ACC112 (cell line): ENCODE data around the gene MACROD1.
A peak's percentile ranks its signal among the peaks of the same experiment; 100 is the strongest.

Source experiments
- H2AFZ ChIP-seq: fragments of 200-600 bp; sonication (generic); one replicate; pipeline ENCODE4 v1.6.0; 2017; ENCODE audit warnings: antibody characterized with exemption, low read length; ENCODE audit not compliant: unreplicated experiment
- H3K27ac ChIP-seq: fragments of 200-600 bp; sonication (generic); 2 replicates; pipeline ENCODE4 v1.5.1; 2014; ENCODE audit warnings: low read depth, mild to moderate bottlenecking, antibody characterized with exemption, low read length, moderate library complexity
- H3K27me3 ChIP-seq: fragments of 200-600 bp; sonication (generic); 2 replicates; pipeline ENCODE4 v1.6.1; 2014; ENCODE audit warnings: mild to moderate bottlenecking, antibody characterized with exemption, low read length, moderate library complexity, mixed read lengths; ENCODE audit not compliant: insufficient read depth
- H3K36me3 ChIP-seq: fragments of 200-600 bp; sonication (generic); 2 replicates; pipeline ENCODE4 v1.6.1; 2016; ENCODE audit warnings: mild to moderate bottlenecking, antibody characterized with exemption, low read length, moderate library complexity, mixed read lengths; ENCODE audit not compliant: insufficient read depth
- H3K4me1 ChIP-seq: fragments of 200-600 bp; sonication (generic); one replicate; pipeline ENCODE4 v1.6.1; 2016; ENCODE audit warnings: low read length, mixed read lengths; ENCODE audit not compliant: insufficient read depth, unreplicated experiment, control insufficient read depth
- H3K4me3 ChIP-seq: fragments of 200-600 bp; sonication (generic); 2 replicates; pipeline ENCODE4 v1.5.1; 2014; ENCODE audit warnings: mild to moderate bottlenecking, low read depth, low read length
- H3K79me2 ChIP-seq: fragments of 200-600 bp; sonication (generic); one replicate; pipeline ENCODE4 v1.6.0; 2016; ENCODE audit warnings: low read length; ENCODE audit not compliant: control insufficient read depth, unreplicated experiment, insufficient read depth

The MACROD1 gene, protein sequence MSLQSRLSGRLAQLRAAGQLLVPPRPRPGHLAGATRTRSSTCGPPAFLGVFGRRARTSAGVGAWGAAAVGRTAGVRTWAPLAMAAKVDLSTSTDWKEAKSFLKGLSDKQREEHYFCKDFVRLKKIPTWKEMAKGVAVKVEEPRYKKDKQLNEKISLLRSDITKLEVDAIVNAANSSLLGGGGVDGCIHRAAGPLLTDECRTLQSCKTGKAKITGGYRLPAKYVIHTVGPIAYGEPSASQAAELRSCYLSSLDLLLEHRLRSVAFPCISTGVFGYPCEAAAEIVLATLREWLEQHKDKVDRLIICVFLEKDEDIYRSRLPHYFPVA

DNA sequence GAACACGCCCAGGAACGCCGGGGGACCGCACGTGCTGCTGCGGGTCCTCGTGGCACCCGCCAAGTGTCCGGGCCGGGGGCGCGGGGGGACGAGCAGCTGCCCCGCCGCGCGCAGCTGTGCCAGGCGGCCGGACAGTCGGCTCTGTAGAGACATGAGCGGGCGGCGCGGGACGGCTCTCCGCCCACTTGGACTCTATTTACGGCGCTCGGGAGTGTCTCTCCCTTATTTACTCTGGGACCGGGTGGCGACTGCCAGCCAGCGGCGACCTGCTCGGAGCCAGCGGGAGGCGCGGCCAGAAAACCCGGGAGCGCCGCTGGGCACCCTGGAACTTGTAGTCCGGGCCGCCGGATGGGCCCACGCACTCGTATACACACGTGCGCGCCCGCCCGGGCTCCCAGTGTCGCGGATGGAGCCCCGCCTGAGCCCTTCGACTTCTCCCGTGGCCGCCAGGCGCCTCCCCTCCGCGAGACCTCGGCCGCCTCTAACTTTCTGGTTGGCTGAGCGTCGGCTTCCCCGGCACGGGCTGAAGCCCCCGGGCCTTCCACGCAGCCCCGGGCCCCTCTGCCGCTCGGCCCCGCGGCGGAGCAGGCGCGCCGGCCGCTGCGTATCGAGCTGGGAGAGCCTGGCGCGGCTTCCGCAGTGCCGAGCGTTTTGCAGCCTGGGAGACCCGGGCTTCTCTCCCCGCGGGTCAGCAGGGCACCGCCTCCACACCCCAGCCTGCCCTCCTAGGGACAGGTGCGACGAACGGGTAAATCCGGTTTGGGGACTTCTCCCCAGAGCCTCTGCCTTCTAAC, at the start of gene MACROD1:
TSS of gene MACROD1 (minus strand) at position 272 of the 794 bp plus-strand sequence. CDS start at position 153, 119 bp downstream.
- Histone ChIP-seq H3K4me1 (peaks cover 7% of the 10 kb centered on the region), H3K36me3 (no peaks in the 10 kb centered on the region), H3K27ac (no peak within 1 kb of the TSS), H3K4me3 (peak within 1 kb of the TSS; percentile 94), H3K79me2 (peaks cover 15% of the 10 kb centered on the region), H3K27me3 (no peaks in the 10 kb centered on the region), H2AFZ (peak within 1 kb of the TSS; percentile 88)

DNA sequence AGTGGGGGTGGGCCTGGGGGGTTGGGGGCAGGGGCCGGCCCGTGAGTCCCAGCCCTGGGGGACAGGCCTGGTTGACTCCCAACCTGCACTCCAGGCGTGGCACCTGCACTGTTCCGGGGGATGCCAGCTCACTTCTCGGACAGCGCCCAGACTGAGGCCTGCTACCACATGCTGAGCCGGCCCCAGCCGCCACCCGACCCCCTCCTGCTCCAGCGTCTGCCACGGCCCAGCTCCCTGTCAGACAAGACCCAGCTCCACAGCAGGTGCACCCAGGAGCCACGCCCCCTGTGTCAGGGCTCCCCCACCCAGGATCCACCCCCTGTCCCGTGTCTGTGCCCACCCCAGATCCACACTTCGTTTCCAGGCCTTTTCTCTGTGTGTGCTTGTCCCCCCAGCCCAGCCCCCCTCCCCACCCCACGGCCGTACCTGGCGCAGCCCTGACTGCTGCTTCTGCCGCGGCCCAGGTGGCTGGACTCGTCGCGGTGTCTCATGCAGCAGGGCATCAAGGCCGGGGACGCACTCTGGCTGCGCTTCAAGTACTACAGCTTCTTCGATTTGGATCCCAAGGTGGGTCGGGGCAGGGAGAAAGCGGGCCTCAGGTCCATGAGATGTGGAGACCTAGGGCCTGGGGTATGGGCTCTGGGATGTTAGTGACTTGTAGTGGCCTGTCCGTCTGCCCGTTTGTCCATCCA, 45.4 kb upstream of the MACROD1 start:
- Histone ChIP-seq H3K4me1 (peaks cover 14% of the 10 kb centered on the region), H3K27ac (no peak overlapping the region), H3K36me3 (no peaks in the 10 kb centered on the region), H3K27me3 (no peaks in the 10 kb centered on the region), H2AFZ (no peak overlapping the region), H3K79me2 (no peaks in the 10 kb centered on the region), H3K4me3 (no peak overlapping the region)

DNA sequence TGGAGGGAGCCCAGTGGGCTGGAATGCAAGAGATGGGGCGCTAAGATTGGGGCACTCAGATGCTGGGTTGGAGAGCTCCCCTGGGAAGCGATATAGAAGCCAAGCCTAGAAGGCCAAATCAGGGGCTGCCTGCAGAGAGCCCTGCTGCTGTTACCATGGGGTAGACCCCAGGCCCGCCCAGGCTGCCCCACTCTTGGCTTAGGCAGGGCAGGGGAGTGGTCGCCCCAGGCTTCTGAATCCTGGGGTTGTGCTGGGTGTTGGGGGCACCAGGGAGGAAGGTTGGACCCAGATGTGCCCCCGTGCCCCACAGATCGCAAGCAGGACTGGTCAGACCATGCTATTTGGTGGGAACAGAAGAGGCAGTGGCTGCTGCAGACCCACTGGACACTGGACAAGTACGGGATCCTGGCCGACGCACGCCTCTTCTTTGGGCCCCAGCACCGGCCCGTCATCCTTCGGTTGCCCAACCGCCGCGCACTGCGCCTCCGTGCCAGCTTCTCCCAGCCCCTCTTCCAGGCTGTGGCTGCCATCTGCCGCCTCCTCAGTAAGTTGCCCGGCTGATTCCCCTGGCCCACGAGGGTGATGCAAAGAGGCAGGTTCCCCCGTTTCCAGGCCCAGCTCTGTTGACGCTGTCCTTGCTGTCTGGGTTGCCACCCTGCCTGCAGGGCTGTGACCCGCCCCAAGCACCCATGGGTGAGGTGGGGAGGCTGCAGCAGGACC, 44.5 kb upstream of the MACROD1 start:
- Histone ChIP-seq H3K79me2 (no peaks in the 10 kb centered on the region), H3K27ac (no peak overlapping the region), H2AFZ (no peak overlapping the region), H3K4me3 (no peak overlapping the region), H3K27me3 (no peaks in the 10 kb centered on the region), H3K36me3 (no peaks in the 10 kb centered on the region), H3K4me1 (peaks cover 14% of the 10 kb centered on the region)

DNA sequence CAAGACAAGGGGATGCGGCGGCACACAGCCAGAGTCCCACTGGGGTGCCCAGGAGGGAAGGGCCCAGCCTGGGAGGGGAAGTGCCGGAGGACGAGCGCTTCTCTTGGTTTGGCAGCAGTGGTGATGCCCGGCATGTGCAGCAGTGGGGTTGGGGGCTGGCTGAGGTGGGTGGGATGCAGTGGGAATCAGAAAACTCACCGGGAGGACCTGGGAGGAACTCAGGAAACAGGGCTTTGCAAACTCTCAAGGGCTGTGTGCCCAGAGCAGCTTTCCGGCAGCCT, 43.6 kb upstream of the MACROD1 start:
- Histone ChIP-seq H3K27ac (no peak overlapping the region), H3K27me3 (no peaks in the 10 kb centered on the region), H3K4me3 (no peak overlapping the region), H3K79me2 (no peaks in the 10 kb centered on the region), H2AFZ (no peak overlapping the region), H3K36me3 (no peaks in the 10 kb centered on the region), H3K4me1 (peaks cover 14% of the 10 kb centered on the region)

DNA sequence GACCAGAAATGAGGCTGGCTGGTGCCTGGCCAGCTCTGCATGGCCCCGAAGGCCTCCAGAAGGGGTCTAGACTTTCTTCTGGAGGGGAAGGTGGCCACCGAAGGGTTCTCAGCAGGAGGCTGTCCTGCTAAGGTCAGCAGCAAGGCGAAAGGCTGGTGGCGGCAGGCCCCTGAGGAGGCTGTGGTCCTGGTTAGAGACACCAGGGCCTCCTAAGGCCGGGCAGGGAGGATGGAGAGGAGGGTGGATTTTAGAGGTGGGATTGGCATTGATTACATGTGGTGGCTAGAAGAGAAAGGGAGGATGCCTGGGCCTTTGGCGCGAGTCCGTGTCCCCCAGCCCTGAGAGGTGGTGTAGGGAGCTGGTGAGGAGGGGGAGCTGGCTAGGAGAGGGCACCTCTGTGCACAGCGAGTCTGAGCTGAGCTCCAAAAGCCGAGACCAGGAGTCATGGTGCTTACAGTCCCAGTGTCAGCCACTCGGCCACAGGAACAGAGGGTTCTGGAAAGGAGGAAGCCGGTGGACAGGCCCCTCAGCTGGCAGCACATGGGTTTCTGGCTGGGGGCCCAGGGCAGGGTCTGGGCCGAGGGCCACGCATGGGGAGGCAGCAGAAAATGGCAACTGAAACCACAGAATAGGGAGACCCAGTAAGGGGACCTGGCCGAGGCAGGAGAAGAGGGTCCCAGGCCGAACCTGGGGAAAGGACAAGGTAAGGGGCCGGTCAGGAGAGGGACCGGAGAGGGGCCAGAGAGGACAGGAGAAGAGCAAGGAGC, 43.1 kb upstream of the MACROD1 start:
- no peaks in the 10 kb centered on the region for H3K36me3 ChIP-seq
- H3K27ac ChIP-seq, result no peak overlapping the region
- no peak overlapping the region for H3K4me3 ChIP-seq

DNA sequence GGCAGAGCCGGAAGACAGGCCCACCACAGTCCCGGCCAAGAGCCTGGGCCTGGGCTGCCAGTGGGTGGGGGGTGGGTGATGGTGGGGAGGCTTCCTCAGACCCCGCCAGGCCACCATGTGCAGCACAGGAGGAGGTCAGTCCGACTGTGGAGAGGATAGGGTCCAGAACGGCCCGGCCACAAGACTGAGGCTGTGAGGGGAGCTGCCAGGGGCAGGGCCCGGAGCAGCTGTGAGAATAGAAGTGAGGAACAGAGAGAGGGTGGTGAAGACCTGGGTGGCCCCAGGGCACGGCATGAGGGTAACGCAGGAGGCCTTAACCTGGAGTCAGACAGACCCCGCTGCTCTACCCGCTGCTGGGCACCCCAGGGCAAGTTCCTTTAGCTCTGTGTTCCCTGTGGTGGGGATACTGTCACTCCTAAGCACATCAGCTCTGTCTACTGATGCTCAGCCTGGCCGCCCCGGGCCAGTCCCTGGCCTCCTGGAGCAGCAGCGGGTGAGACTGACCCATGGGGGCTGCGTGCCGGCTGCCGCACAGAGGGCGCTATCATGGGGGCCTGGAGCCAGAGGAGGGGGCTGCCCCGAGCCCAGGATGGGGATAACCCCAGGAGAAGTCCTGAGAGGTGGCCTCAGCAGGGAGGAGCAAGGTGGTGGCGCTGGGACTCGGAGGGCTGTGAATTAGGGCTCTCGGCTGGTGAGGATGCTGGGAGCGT, 42.3 kb upstream of the MACROD1 start:
- Histone ChIP-seq H3K4me3 (0 out of 2 replicates have a peak overlapping the region, but pooled peaks have one; percentile 24), H3K27ac (peak overlapping the region; percentile 56)

More for the DNA sequence above, 43.1 kb upstream of the MACROD1 start:
- Histone ChIP-seq H2AFZ (no peak overlapping the region), H3K27me3 (no peaks in the 10 kb centered on the region), H3K79me2 (no peaks in the 10 kb centered on the region), H3K4me1 (peaks cover 19% of the 10 kb centered on the region)

DNA sequence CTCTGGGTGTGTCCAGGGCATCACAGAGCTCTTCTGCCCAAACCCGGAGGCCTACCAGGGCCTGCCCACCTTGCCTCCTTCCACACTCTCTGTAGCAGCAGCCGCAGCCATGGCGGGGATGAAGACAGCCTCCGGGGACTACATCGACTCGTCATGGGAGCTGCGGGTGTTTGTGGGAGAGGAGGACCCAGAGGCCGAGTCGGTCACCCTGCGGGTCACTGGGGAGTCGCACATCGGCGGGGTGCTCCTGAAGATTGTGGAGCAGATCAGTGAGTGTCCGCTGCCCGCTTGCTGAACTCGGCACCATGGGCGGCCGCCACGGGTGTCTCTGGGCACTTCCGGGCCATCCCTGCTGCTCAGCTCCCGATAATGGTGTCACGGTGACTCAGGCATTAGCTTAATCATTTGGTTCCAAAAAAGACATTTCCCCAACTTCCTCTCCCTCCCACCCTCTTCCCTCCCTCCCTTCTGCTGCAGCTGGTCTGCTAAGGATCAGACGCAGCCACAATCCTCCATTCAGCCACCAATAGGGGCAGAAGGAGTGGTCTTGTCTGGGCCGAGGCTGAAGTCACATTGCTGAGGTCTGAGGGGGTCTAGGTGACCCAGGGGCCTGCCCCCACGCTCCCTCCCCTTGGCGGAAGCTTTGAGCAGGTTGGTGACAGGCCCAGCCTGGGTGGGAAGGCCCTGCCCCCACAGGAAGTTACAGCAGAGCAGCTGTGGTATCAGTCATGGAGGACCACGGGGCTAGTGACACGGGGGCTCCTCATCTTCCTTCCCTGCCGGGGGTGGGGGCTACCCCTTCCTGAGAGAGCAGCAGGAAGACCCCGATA, 41.6 kb upstream of the MACROD1 start:
- Histone ChIP-seq H2AFZ (peak overlapping the region; percentile 28), H3K27me3 (no peaks in the 10 kb centered on the region), H3K4me1 (peaks cover 19% of the 10 kb centered on the region), H3K79me2 (no peaks in the 10 kb centered on the region), H3K36me3 (peaks cover 5% of the 10 kb centered on the region; the same call in 1 of the 2 replicates), H3K27ac (peak overlapping the region; percentile 56), H3K4me3 (0 out of 2 replicates have a peak overlapping the region, but pooled peaks have one; percentile 24)

More for the DNA sequence above, 42.3 kb upstream of the MACROD1 start:
- H3K27me3 ChIP-seq, result no peaks in the 10 kb centered on the region
- H3K4me1 ChIP-seq, result peaks cover 19% of the 10 kb centered on the region
- no peaks in the 10 kb centered on the region for H3K36me3 ChIP-seq
- H3K79me2 ChIP-seq, result no peaks in the 10 kb centered on the region
- H2AFZ ChIP-seq, result no peak overlapping the region

DNA sequence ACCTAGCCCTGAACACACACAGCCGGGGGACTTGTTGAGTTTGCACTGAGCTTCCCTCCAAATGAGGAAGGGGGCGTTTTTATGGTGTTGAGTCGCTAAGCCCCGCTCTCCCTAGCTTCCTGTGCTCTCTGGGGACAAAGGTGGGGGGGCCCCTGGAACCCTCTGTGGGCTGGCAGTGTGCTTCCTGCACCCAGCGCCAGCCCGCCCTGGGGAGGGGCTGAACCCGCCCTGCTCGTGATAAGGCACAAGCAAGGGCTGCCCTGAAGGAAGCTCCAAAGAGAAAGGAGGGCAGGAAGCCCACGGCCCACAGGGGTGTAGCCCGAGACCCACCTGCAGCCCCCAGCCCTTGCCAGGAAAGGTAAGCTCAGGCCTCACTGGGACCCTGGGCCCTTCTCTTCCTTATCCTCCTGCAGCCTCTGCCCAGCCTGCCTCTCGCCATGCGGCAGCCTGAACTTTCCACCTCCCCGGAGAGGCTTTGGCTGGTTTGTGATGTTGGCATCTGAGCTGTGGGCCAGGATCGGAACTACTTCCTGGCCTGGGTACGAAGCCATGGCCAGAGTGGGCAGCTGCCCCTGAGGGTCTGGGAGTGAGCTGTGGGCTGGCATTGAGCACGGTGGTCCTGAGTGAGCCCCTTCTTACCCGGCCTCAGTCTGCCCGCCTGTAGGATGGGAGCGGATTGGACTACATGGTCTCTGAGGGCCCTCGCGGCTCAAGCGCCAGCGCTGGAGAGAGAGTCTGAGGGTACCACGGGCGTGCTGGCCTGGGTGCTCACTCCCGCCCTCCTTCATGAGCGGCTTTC, 40.7 kb upstream of the MACROD1 start, which contains the start of gene FERMT3:
TSS of gene FERMT3 (plus strand) at position 265 of the 799 bp plus-strand sequence. CDS start 644 bp downstream, outside the sequence.
- Histone ChIP-seq H2AFZ (peak within 1 kb of the TSS; percentile 28), H3K4me3 (0 out of 2 replicates have a peak within 1 kb of the TSS, but pooled peaks have one; percentile 24), H3K4me1 (peaks cover 19% of the 10 kb centered on the region), H3K27ac (peak within 1 kb of the TSS; percentile 56), H3K27me3 (no peaks in the 10 kb centered on the region), H3K79me2 (no peaks in the 10 kb centered on the region), H3K36me3 (peaks cover 10% of the 10 kb centered on the region; the same call in 1 of the 2 replicates)
